HG03521 (cell line): ENCODE measurements around the gene CCDC9.
A peak's percentile ranks its signal among the peaks of the same experiment; 100 is the strongest.

Experiments used
- ATAC-seq: cut with Tn5 transposase; IDR thresholded peaks from one replicate; pipeline ENCODE4 v1.9.1; 2021; ENCODE audit warnings: mild to moderate bottlenecking, moderate library complexity; ENCODE audit not compliant: unreplicated experiment

CCDC9 gene

GRCh38 chr19:47255879-47256692 lies at the start of gene CCDC9:
Gene CCDC9 (plus strand): TSS chr19:47256525. CDS start chr19:47258401, 1,876 bp downstream.
- ATAC-seq: peak; percentile 41

- ATAC-seq: no peak
Observed at GRCh38 chr19:47209319-47210179, 46.8 kb upstream of the CCDC9 start.

GRCh38 chr19:47210180-47210490 lies 46.2 kb upstream of the CCDC9 start:
- no peak for ATAC-seq

- no peak for ATAC-seq
Observed at GRCh38 chr19:47210689-47211316, 45.5 kb upstream of the CCDC9 start.

GRCh38 chr19:47215581-47215980 lies 40.7 kb upstream of the CCDC9 start:
- ATAC-seq: no peak

GRCh38 chr19:47221080-47221841 lies 35.1 kb upstream of the CCDC9 start:
- ATAC-seq: no peak

- ATAC-seq: no peak
Observed at GRCh38 chr19:47221890-47222289, 34.4 kb upstream of the CCDC9 start.

GRCh38 chr19:47225746-47226425 lies 30.4 kb upstream of the CCDC9 start:
- ATAC-seq: peak; percentile 44

- ATAC-seq: no peak
Observed at GRCh38 chr19:47226426-47227351, 29.6 kb upstream of the CCDC9 start.

- no peak for ATAC-seq
Observed at GRCh38 chr19:47227352-47228167, 28.8 kb upstream of the CCDC9 start.

GRCh38 chr19:47228168-47228936 lies 28.0 kb upstream of the CCDC9 start:
- ATAC-seq: no peak

- ATAC-seq: no peak
Observed at GRCh38 chr19:47228937-47229675, 27.2 kb upstream of the CCDC9 start.

GRCh38 chr19:47229676-47230053 lies 26.7 kb upstream of the CCDC9 start:
- no peak for ATAC-seq

GRCh38 chr19:47230054-47230920 lies 26.0 kb upstream of the CCDC9 start:
- no peak for ATAC-seq

- no peak for ATAC-seq
Observed at GRCh38 chr19:47230921-47231214, 25.5 kb upstream of the CCDC9 start, which contains the start of gene BBC3. Gene BBC3 (minus strand): TSS chr19:47231199. CDS start chr19:47228431, 2,768 bp downstream.
